ENCODE data around the gene IPO11.

The IPO11 gene

GRCh38 chr5:62568800-62569432 is 156.4 kb downstream of the IPO11 start:
- no peak for DNase-seq

GRCh38 chr5:62569470-62569869 is 156.9 kb downstream of the IPO11 start:
- no peak for DNase-seq

- no peak for DNase-seq
Observed at GRCh38 chr5:62572918-62573514, 160.5 kb downstream of the IPO11 start.

GRCh38 chr5:62574599-62574998 is 162.0 kb downstream of the IPO11 start:
- no peak for DNase-seq

GRCh38 chr5:62575066-62575465 is 162.5 kb downstream of the IPO11 start:
- DNase-seq = no peak

GRCh38 chr5:62575489-62575888 is 162.9 kb downstream of the IPO11 start:
- no peak for DNase-seq

- no peak for DNase-seq
Observed at GRCh38 chr5:62576570-62577170, 164.1 kb downstream of the IPO11 start.

GRCh38 chr5:62577488-62577887 is 164.9 kb downstream of the IPO11 start:
- no peak for DNase-seq

- no peak for DNase-seq
Observed at GRCh38 chr5:62578540-62578939, 166.0 kb downstream of the IPO11 start, which contains the start of gene LRRC70. TSS of gene LRRC70 (plus strand) at chr5:62578819. CDS start at chr5:62579439, 620 bp downstream.

- DNase-seq = no peak
Observed at GRCh38 chr5:62579761-62580160, 167.2 kb downstream of the IPO11 start.

GRCh38 chr5:62581836-62582597 is 169.5 kb downstream of the IPO11 start:
- DNase-seq = no peak

GRCh38 chr5:62584391-62584790 is 171.8 kb downstream of the IPO11 start:
- no peak for DNase-seq

- no peak for DNase-seq
Observed at GRCh38 chr5:62585306-62585705, 172.7 kb downstream of the IPO11 start.

- no peak for DNase-seq
Observed at GRCh38 chr5:62585751-62586150, 173.2 kb downstream of the IPO11 start.

- DNase-seq = no peak
Observed at GRCh38 chr5:62587737-62588136, 175.2 kb downstream of the IPO11 start.

GRCh38 chr5:62588668-62589067 is 176.1 kb downstream of the IPO11 start:
- DNase-seq = no peak

GRCh38 chr5:62589504-62589903 is 176.9 kb downstream of the IPO11 start:
- no peak for DNase-seq

GRCh38 chr5:62590387-62590786 is 177.8 kb downstream of the IPO11 start:
- no peak for DNase-seq

GRCh38 chr5:62592558-62592957 is 180.0 kb downstream of the IPO11 start:
- no peak for DNase-seq

GRCh38 chr5:62593331-62593730 is 180.8 kb downstream of the IPO11 start:
- no peak for DNase-seq

GRCh38 chr5:62594364-62594984 is 181.9 kb downstream of the IPO11 start:
- DNase-seq = no peak

GRCh38 chr5:62596096-62596495 is 183.5 kb downstream of the IPO11 start:
- DNase-seq = no peak
